CD4-positive, alpha-beta T cell treated with Interleukin-17A for 1 hour (primary cell): ENCODE results near the gene CCDC61.

Experiments
- DNase-seq: peaks from one replicate; pipeline ENCODE4 v3.0.0-alpha.2; 2020

The CCDC61 gene

DNA sequence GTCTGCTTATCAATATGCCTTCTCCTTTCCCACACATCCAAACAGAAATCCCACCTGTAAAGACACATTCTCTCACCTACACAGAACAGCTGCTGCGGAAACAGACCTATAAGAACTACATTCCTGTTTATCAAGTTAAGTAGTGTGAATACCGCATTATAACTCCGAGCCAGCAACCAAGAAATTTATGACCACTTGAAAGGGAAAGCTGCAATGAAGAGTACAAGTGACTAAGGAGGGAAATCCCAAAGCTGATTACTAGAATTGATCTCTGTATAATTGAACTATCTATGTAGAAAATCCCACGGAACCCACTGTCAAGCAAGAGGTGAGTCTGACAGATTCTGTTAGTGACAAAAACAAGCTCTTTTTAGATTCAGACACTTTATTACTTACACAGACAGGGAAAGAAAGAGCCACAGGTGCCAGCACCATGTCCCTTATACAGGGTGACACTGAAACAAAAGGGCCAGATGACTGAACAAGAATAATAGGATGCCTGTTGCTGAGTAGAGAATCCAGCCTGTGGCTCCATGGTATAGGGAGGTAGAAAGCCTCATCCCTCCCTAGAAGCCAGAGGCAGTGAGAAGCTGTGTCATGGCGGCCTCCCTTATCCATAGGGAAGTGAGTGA, 47.1 kb downstream of the CCDC61 start:
- DNase-seq = no peak

- DNase-seq = no peak
These were observed 48.3 kb downstream of the CCDC61 start for GRCh38 chr19:46043519-46043918.

GRCh38 chr19:46049597-46049996, 54.3 kb downstream of the CCDC61 start:
- no peak for DNase-seq

DNA sequence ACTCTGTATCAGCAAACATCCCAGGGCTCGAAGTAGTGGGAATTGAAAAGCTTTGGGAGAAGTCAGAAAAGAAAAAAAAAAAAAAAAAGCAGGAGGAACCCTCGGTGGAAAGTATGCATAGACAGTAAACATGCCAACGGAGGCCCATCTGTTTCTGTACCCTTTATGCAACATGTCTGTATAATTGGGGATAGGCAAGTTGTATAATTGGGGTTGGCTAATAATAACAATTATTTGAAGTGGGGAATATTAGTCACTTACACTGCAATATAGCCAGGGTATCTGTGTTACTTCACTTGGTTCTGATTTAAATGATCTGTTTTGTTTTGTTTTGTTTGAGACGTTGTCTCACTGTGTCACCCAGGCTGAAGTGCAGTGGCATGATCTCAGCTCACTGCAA, 57.6 kb downstream of the CCDC61 start:
- DNase-seq = no peak

DNA sequence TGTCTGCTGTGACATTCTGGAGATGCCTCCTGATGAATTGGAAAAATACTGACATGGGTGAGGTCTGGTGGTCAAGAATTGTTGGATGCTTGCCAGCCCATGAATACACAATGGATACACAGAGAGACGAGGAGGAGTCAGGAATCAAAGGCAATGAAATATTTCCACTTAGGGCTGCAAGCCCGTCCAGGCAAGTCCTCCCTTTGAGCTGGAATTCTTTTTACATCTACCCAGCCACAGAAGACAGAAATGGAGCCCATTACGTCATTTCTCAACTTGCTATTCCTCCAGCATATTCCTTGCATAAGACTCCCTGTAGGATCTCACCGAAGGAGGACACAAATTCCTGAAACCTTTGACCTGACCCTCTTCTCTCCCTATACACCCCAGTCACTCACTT, 61.3 kb downstream of the CCDC61 start:
- no peak for DNase-seq

GRCh38 chr19:46058778-46059177, 63.5 kb downstream of the CCDC61 start:
- no peak for DNase-seq

- no peak for DNase-seq
These were observed 64.7 kb downstream of the CCDC61 start for GRCh38 chr19:46060012-46060411.

DNA sequence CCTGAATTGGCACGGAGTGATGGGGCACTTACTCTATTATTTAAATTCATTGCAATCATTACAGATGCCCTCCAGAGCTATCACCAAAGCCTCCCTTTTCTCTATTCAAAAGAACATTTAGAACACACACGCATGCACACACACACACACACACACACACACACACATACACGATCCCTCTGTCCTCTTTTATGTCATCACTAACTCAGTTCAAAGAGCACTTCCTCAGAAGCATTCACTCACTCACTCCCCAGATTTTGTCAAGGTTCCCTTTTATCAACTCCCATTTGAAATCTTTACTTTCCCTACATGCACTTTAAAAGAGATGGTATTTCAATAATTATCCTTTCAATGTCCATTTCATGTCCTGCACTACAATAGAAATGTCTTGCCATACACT, 67.9 kb downstream of the CCDC61 start:
- DNase-seq = no peak

DNA sequence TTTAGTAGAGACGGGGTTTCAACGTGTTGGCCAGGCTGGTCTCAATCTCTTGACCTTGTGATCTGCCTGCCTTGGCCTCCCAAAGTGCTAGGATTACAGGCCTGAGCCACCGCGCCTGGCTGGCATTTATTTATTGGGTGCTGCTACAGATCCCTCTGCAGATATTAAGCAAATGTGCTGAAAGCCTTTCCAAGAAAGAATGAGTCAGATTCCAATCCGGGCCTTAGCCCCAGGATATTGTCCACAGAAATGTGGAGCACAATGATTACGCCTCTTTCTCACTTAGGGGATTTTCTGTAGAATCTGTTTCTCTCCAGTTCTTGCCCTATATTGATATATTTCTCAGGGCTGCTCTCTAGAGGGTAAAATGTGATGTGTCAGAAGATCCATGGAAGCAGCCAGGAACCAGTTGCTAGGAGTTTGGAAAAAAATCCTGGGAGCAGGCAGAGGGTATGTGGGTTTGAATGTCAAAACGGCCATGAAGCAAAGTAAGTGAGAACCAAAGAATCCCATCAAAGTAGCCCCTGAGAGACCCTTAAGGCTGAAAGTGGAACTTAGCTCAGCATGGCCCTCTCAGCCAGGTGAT, 70.3 kb downstream of the CCDC61 start:
- no peak for DNase-seq

DNA sequence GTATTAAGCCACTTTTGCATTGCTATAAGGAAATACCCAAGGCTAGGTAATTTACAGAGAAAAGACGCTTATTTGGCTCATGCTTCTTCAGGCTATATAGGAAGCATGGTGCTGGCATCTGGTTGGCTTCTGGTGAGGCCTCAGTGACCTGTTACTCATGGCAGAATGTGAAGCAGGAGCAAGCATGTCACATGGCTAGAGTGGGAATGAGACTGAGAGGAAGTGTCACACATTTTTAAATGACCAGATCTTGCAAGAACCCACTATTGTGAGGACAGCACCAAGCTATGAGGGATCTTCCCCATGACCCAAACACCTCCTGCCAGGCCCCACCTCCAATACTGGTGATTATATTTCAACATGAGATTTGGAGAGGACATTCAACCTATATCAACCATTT, 71.2 kb downstream of the CCDC61 start:
- no peak for DNase-seq

- no peak for DNase-seq
These were observed 72.4 kb downstream of the CCDC61 start for GRCh38 chr19:46067691-46068090.
